ENCODE data around the gene TOP1. TPM values are rescaled to one million over a fixed set of nuclear protein-coding genes. Genes with fewer than 3 reads are reported as not detected.

TOP1 gene
- total RNA-seq, 6 experiments from 2014 or later, result 17.3 to 29.7 (median 25.5) TPM

- H3K4me3 ChIP-seq, result peak within 1 kb of the TSS; percentile 80 to 90 (median 90)
- TF ChIP-seq POLR2A (IDR thresholded peaks at IDR 0.05) (peak; percentile 66), CTCF (IDR thresholded peaks at IDR 0.05) (no peak)
- H3K4me1 ChIP-seq, result peaks cover 0 to 14% (median 0%) of the 10 kb centered on the region in 4 donors
- ATAC-seq (peak; percentile 87 to 92 (median 89)), DNase-seq (peak; percentile 91 to 93 (median 92))
- peak within 1 kb of the TSS; percentile 69 to 90 (median 83) for H3K27ac ChIP-seq
- no peaks in the 10 kb centered on the region for H3K36me3 ChIP-seq
- no peaks in the 10 kb centered on the region for H3K9me3 ChIP-seq
- intact Hi-C loops (cut with DNase I), result no loop called here
- WGBS (ENCODE audit: insufficient coverage, low coverage, low lambda C conversion rate, missing lambda C conversion rate), result 0% methylated on average over 2 of the region's 121 CpGs
- H3K27me3 ChIP-seq, result no peaks in the 10 kb centered on the region
Observed at GRCh38 chr20:41136680-41137613, 108.3 kb downstream of the TOP1 start, which contains the start of gene PLCG1. TSS of gene PLCG1 (plus strand) at chr20:41137543. CDS start at chr20:41137642, 99 bp downstream.

GRCh38 chr20:41137614-41138474 lies 109.2 kb downstream of the TOP1 start:
- Histone ChIP-seq H3K4me3 (peak overlapping the region; percentile 80 to 90 (median 90)), H3K4me1 (peaks cover 0 to 14% (median 0%) of the 10 kb centered on the region in 4 donors), H3K27me3 (no peaks in the 10 kb centered on the region), H3K9me3 (no peaks in the 10 kb centered on the region), H3K36me3 (no peaks in the 10 kb centered on the region), H3K27ac (peak overlapping the region; percentile 67 to 90 (median 69))
- ATAC-seq (peak; percentile 2 to 29 (median 6)), DNase-seq (peak; percentile 74 to 78 (median 77))
- WGBS (ENCODE audit: insufficient coverage, low coverage, low lambda C conversion rate, missing lambda C conversion rate), result 6% methylated on average over 7 of the region's 66 CpGs
- intact Hi-C loops (cut with DNase I), result no loop called here
- TF ChIP-seq POLR2A (IDR thresholded peaks at IDR 0.05), result no peak
- no peak for TF ChIP-seq CTCF (IDR thresholded peaks at IDR 0.05)

GRCh38 chr20:41138475-41139226 lies 110.0 kb downstream of the TOP1 start:
- DNase-seq, result no peak
- Histone ChIP-seq H3K36me3 (no peaks in the 10 kb centered on the region), H3K27me3 (no peaks in the 10 kb centered on the region), H3K4me1 (peaks cover 0 to 14% (median 0%) of the 10 kb centered on the region in 4 donors), H3K9me3 (no peaks in the 10 kb centered on the region), H3K4me3 (peak overlapping the region; percentile 80 to 90 (median 90)), H3K27ac (peak overlapping the region; percentile 67 to 90 (median 69))
- whole genome bisulfite sequencing (ENCODE audit: insufficient coverage, low coverage, low lambda C conversion rate, missing lambda C conversion rate), result 52% methylated on average over 9 of the region's 12 CpGs
- intact Hi-C loops (cut with DNase I), result no loop called here
- no peak for ATAC-seq
- TF ChIP-seq POLR2A (IDR thresholded peaks at IDR 0.05), result no peak
- TF ChIP-seq CTCF (IDR thresholded peaks at IDR 0.05), result no peak

Measured in right lobe of liver (tissue), 6 donors.